Keratinocyte (primary cell): ENCODE measurements around the gene DNLZ. TPM values are rescaled to one million over a fixed set of nuclear protein-coding genes. Genes with fewer than 3 reads are reported as not detected.
A peak's percentile ranks its signal among the peaks of the same experiment; 100 is the strongest.

Experiments used
- DNase-seq: peaks from one replicate; pipeline ENCODE4 v3.0.0-alpha.2; 2011; ENCODE audit warnings: low read depth, missing footprints, low spot score
- FAIRE-seq: peaks from 2 replicates; lab custom pipeline; 2011; peaks lifted over from hg19 to GRCh38; lab: Jason Lieb, UNC
- H2AFZ ChIP-seq: 2 replicates; pipeline ENCODE4 v1.6.0; 2012; ENCODE audit warnings: low read length, control low read depth, inconsistent platforms; ENCODE audit not compliant: control insufficient read depth
- H3K27ac ChIP-seq: 2 replicates; pipeline ENCODE4 v1.5.1; 2011; ENCODE audit warnings: low read length; ENCODE audit not compliant: control insufficient read depth, insufficient read depth
- H3K27me3 ChIP-seq: 3 replicates; pipeline ENCODE4 v1.6.0; 2011; ENCODE audit warnings: low read length; ENCODE audit not compliant: control insufficient read depth, insufficient read depth; ENCODE audit errors: extremely low read depth
- H3K36me3 ChIP-seq, 2 experiments: 2 replicates in 1 of 2; 3 replicates in 1 of 2; pipeline ENCODE4 v1.5.1; 2011; ENCODE audit warnings: low read length in 2 of 2, mild to moderate bottlenecking in 1 of 2; ENCODE audit not compliant: control insufficient read depth in 2 of 2, insufficient read depth in 2 of 2; ENCODE audit errors: extremely low read depth in 1 of 2
- H3K4me1 ChIP-seq: 3 replicates; pipeline ENCODE4 v1.5.1; 2011; ENCODE audit warnings: low read length; ENCODE audit not compliant: control insufficient read depth, insufficient read depth; ENCODE audit errors: extremely low read depth
- H3K4me2 ChIP-seq: 3 replicates; pipeline ENCODE4 v1.6.0; 2011; ENCODE audit warnings: low read depth, low read length; ENCODE audit not compliant: control insufficient read depth, insufficient read depth; ENCODE audit errors: extremely low read depth
- H3K4me3 ChIP-seq, 3 experiments: fragments of 200-600 bp in 1 of 3; sonication (generic) in 1 of 3; 2 replicates in 2 of 3; 3 replicates in 1 of 3; pipeline ENCODE4 v1.5.1; 2011 to 2016; ENCODE audit warnings: low read length in 3 of 3, mild to moderate bottlenecking in 3 of 3, control low read depth in 2 of 3, inconsistent platforms in 1 of 3, low read depth in 1 of 3, mixed read lengths in 1 of 3, mixed run types in 1 of 3, moderate library complexity in 1 of 3; ENCODE audit not compliant: control insufficient read depth in 2 of 3, insufficient read depth in 2 of 3; ENCODE audit errors: extremely low read depth in 1 of 3
- H3K79me2 ChIP-seq: 2 replicates; pipeline ENCODE4 v1.6.0; 2012; ENCODE audit warnings: low read length; ENCODE audit not compliant: control insufficient read depth, insufficient read depth
- H3K9ac ChIP-seq: 3 replicates; pipeline ENCODE4 v1.6.0; 2011; ENCODE audit warnings: low read length; ENCODE audit not compliant: control insufficient read depth, insufficient read depth; ENCODE audit errors: extremely low read depth
- H3K9me1 ChIP-seq: 3 replicates; pipeline ENCODE4 v1.6.0; 2011; ENCODE audit warnings: low read length; ENCODE audit not compliant: control insufficient read depth, insufficient read depth; ENCODE audit errors: extremely low read depth
- H3K9me3 ChIP-seq: 2 replicates; pipeline ENCODE4 v1.5.1; 2012; ENCODE audit warnings: low read depth, low read length; ENCODE audit not compliant: control insufficient read depth
- H4K20me1 ChIP-seq: 3 replicates; pipeline ENCODE4 v1.6.0; 2011; ENCODE audit warnings: low read length; ENCODE audit not compliant: control insufficient read depth, insufficient read depth; ENCODE audit errors: extremely low read depth
- EZH2 ChIP-seq: IDR thresholded peaks from one replicate; pipeline ENCODE4 v1.6.1; 2012; ENCODE audit warnings: inconsistent platforms, mild to moderate bottlenecking, low read length, moderate library complexity
- dilution Hi-C: fragments of 300-500 bp; cut with MboI; formaldehyde crosslinking; loops from one replicate; pipeline ENCODE4 v1.7.0; 2020; ENCODE audit warnings: low sequenced_read_pairs; ENCODE audit not compliant: extremely low pct_ligation_motif_present
- polyA plus RNA-seq, 5 experiments: library from polyadenylated mRNA; depleted of rRNA in 3 of 5; stranded (reverse) in 3 of 5; stranded (forward) in 1 of 5; unstranded in 1 of 5; fragments of >200 nt; gene quantifications; 1 replicate in 1 of 5; 2 replicates in 3 of 5; 3 replicates in 1 of 5; pipeline versions ENCODE4 v1.2.1 to v1.2.3, GENCODE V29; 2011 to 2012; ENCODE audit warnings: missing spikeins in 2 of 5, low read depth in 1 of 5, low replicate concordance in 1 of 5
- TF ChIP-seq, protein P1 (sequence below), 3 experiments: IDR thresholded peaks in 1 of 3; conservative IDR thresholded peaks in 1 of 3; optimal IDR thresholded peaks in 1 of 3; 2 replicates in 2 of 3; 3 replicates in 1 of 3; pipeline versions ENCODE3 to v1.5.1; 2011; ENCODE audit warnings: low read length in 3 of 3, mild to moderate bottlenecking in 3 of 3, moderate library complexity in 2 of 3, control low read depth in 1 of 3, inconsistent platforms in 1 of 3; ENCODE audit not compliant: insufficient read depth in 2 of 3; ENCODE audit errors: extremely low read depth in 1 of 3

Gene DNLZ
- polyA plus RNA-seq, 1 donor (not counting 4 experiments of a cell fraction or from before 2014, with no cell fraction given), result 6.7 TPM

- no peaks in the 10 kb centered on the region for H3K9me3 ChIP-seq
- DNase-seq (no peak), FAIRE-seq (no peak)
- H3K9me1 ChIP-seq, result no peaks in the 10 kb centered on the region
- dilution Hi-C loops, result no loop called here
- peak overlapping the region; percentile 58 for H3K4me2 ChIP-seq
- peaks cover 4% of the 10 kb centered on the region for H3K27me3 ChIP-seq
- H3K36me3 ChIP-seq, result no peaks in the 10 kb centered on the region
- no peaks in the 10 kb centered on the region for H3K79me2 ChIP-seq
- H3K4me1 ChIP-seq, result peaks cover 23% of the 10 kb centered on the region
- peak overlapping the region; percentile 22 for H3K9ac ChIP-seq
- H3K27ac ChIP-seq, result no peak overlapping the region
- TF ChIP-seq, protein P1, sequence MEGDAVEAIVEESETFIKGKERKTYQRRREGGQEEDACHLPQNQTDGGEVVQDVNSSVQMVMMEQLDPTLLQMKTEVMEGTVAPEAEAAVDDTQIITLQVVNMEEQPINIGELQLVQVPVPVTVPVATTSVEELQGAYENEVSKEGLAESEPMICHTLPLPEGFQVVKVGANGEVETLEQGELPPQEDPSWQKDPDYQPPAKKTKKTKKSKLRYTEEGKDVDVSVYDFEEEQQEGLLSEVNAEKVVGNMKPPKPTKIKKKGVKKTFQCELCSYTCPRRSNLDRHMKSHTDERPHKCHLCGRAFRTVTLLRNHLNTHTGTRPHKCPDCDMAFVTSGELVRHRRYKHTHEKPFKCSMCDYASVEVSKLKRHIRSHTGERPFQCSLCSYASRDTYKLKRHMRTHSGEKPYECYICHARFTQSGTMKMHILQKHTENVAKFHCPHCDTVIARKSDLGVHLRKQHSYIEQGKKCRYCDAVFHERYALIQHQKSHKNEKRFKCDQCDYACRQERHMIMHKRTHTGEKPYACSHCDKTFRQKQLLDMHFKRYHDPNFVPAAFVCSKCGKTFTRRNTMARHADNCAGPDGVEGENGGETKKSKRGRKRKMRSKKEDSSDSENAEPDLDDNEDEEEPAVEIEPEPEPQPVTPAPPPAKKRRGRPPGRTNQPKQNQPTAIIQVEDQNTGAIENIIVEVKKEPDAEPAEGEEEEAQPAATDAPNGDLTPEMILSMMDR (optimal IDR thresholded peaks at IDR 0.05 in 1 of 3, IDR thresholded peaks at IDR 0.05 in 1 of 3, conservative IDR thresholded peaks at IDR 0.05 in 1 of 3; ENCODE audit: extremely low read depth in 1 of 3, insufficient read depth in 2 of 3, low read length in 3 of 3), result no peak
- no peak for TF ChIP-seq EZH2
- no peaks in the 10 kb centered on the region for H4K20me1 ChIP-seq
- H2AFZ ChIP-seq, result no peak overlapping the region
- peak overlapping the region; percentile 7 to 22 (median 16) for H3K4me3 ChIP-seq
Measured at GRCh38 chr9:136346157-136346481, 17.4 kb downstream of the DNLZ start.

GRCh38 chr9:136345281-136346156 is 18.0 kb downstream of the DNLZ start:
- Histone ChIP-seq H3K9me3 (no peaks in the 10 kb centered on the region), H3K4me1 (peaks cover 23% of the 10 kb centered on the region), H3K9ac (peak overlapping the region; percentile 22), H3K4me3 (peak overlapping the region; percentile 7 to 22 (median 16)), H3K4me2 (peak overlapping the region; percentile 58), H3K36me3 (no peaks in the 10 kb centered on the region), H3K27ac (no peak overlapping the region), H4K20me1 (no peaks in the 10 kb centered on the region), H2AFZ (peak overlapping the region; percentile 27), H3K27me3 (peaks cover 4% of the 10 kb centered on the region), H3K79me2 (no peaks in the 10 kb centered on the region), H3K9me1 (no peaks in the 10 kb centered on the region)
- TF ChIP-seq EZH2, result peak; percentile 29
- TF ChIP-seq, protein P1 (optimal IDR thresholded peaks at IDR 0.05 in 1 of 3, IDR thresholded peaks at IDR 0.05 in 1 of 3, conservative IDR thresholded peaks at IDR 0.05 in 1 of 3; ENCODE audit: extremely low read depth in 1 of 3, insufficient read depth in 2 of 3, low read length in 3 of 3), result no peak
- DNase-seq (no peak), FAIRE-seq (no peak)
- dilution Hi-C loops, result no loop called here
